H1 (cell line): Measurements from ENCODE around the gene NXPH1. TPM values are rescaled to one million over a fixed set of nuclear protein-coding genes. Genes with fewer than 3 reads are reported as not detected.

ENCODE experiments used
- ATF3 ChIP-seq: IDR thresholded peaks from 2 replicates; pipeline ENCODE4 v1.6.1; 2011; ENCODE audit warnings: low read depth, mild to moderate bottlenecking, low read length; ENCODE audit not compliant: insufficient read depth
- BCL11A ChIP-seq, 2 experiments: IDR thresholded peaks; one replicate each; pipeline ENCODE4 v1.6.1; 2011; ENCODE audit warnings: low read depth in 2 of 2, low read length in 2 of 2, mild to moderate bottlenecking in 2 of 2
- CBX8 ChIP-seq: fragments of 300-800, 300-1000 bp; sonication (generic); IDR thresholded peaks from 2 replicates; pipeline ENCODE4 v1.7.1; 2016; ENCODE audit warnings: low read depth, low read length, borderline replicate concordance
- CHD1 ChIP-seq: IDR thresholded peaks from 2 replicates; pipeline ENCODE4 v1.6.1; 2012; ENCODE audit warnings: low read depth, low read length, improper control_type of control experiment
- CHD7 ChIP-seq: fragments of 300-600 bp; sonication (generic); IDR thresholded peaks from 2 replicates; pipeline ENCODE4 v1.7.1; 2012; ENCODE audit warnings: low read length, moderate library complexity, mild to moderate bottlenecking, inconsistent platforms; ENCODE audit not compliant: insufficient replicate concordance
- EGR1 ChIP-seq: IDR thresholded peaks from 2 replicates; pipeline ENCODE4 v1.6.1; 2011; ENCODE audit warnings: low read depth, low read length, borderline replicate concordance
- JUND ChIP-seq: IDR thresholded peaks from 2 replicates; pipeline ENCODE4 v1.6.1; 2011; ENCODE audit warnings: mild to moderate bottlenecking, improper control_type of control experiment, low read length
- MAX ChIP-seq: IDR thresholded peaks from 2 replicates; pipeline ENCODE4 v1.6.1; 2012; ENCODE audit warnings: inconsistent platforms
- NRF1 ChIP-seq: IDR thresholded peaks from 2 replicates; pipeline ENCODE4 v1.6.1; 2011; ENCODE audit warnings: mild to moderate bottlenecking, low read depth, low read length, improper control_type of control experiment
- PHF8 ChIP-seq: fragments of 200-600 bp; sonication (generic); conservative IDR thresholded peaks from 2 replicates; pipeline ENCODE4 v1.7.1; 2012; ENCODE audit warnings: low read depth, mild to moderate bottlenecking, inconsistent platforms, low read length, moderate library complexity
- SIRT6 ChIP-seq: IDR thresholded peaks from one replicate; pipeline ENCODE4 v1.7.1; 2012; ENCODE audit warnings: low read length, inconsistent platforms
- SP1 ChIP-seq: IDR thresholded peaks from 2 replicates; pipeline ENCODE4 v1.6.1; 2011; ENCODE audit warnings: low read depth, low read length
- polyA plus RNA-seq, 7 experiments: library from polyadenylated mRNA; depleted of rRNA in 3 of 7; stranded (reverse) in 5 of 7; unstranded in 2 of 7; fragments of >200 nt in 5 of 7; fragments of 200-250 nt in 2 of 7; gene quantifications; 1 replicate in 5 of 7; 2 replicates in 1 of 7; 4 replicates in 1 of 7; pipeline versions ENCODE4 v1.2.1 to v1.2.3, GENCODE V29; 2011 to 2013; ENCODE audit warnings: missing spikeins in 2 of 7, mixed read lengths in 2 of 7
- total RNA-seq: library from RNA; stranded (reverse); fragmentation: NEBNext Ultra II Directional; extraction: Animal tissue kit (Norgen Biotek cat#: 25700); gene quantifications from 2 replicates; pipeline ENCODE4 v1.2.1, GENCODE V29; 2021

The NXPH1 gene
- total and polyA plus RNA-seq, 2 of the 8 experiments (the other 6 are each of a cell fraction or from before 2014, with no cell fraction given) = 0.14 to 1.0 TPM

GRCh38 chr7:8384901-8385300 lies 48.5 kb upstream of the NXPH1 start (continued):
- TF ChIP-seq CHD7 (no peak), CBX8 (no peak), SIRT6 (no peak), SP1 (no peak), BCL11A (IDR thresholded peaks at IDR 0.05; ENCODE audit: low read depth in 2 of 2, low read length in 2 of 2) (no peak), PHF8 (no peak), ATF3 (no peak), EGR1 (no peak), NRF1 (no peak), MAX (no peak), CHD1 (no peak), JUND (no peak)
